Erythroblast (primary cell): Measurements from ENCODE around the gene BMP7.

ENCODE experiments used
- GATA1 ChIP-seq: IDR thresholded peaks from 2 replicates; pipeline ENCODE4 v1.6.1; 2011; ENCODE audit warnings: low read depth, mild to moderate bottlenecking, control low read depth, low read length, moderate library complexity
- POLR2A ChIP-seq: IDR thresholded peaks from 2 replicates; pipeline ENCODE4 v1.6.1; 2011; ENCODE audit warnings: mild to moderate bottlenecking, low read length

DNA sequence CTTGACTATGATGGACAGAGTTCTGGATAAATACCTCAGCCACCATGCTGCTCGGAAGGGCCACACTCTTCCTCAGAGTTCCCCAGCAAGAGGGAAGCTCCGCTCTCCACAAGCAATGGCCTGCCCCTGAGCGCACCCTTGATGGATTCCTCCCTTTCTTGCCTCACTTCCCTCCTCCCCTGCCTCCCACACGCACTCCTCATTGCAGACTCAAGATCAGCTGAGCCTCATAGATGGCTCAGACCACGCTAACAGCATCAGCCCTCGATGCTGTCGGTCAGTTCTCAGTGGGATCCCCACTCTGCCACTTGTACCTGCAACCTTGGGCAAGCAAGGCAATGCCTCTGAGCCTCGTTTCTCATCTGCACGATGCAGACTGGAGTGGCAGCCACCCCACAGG, 123.3 kb downstream of the BMP7 start:
- TF ChIP-seq POLR2A (no peak), GATA1 (no peak)
